HCT116 (cell line): Measurements from ENCODE around the gene SLC25A33. TPM values are rescaled to one million over a fixed set of nuclear protein-coding genes. Genes with fewer than 3 reads are reported as not detected.

Experiments
- ATAC-seq: fragments of 200-7000 bp; cut with Tn5 transposase; 2 replicates; pipeline ENCODE4 v1.9.1; 2020; ENCODE audit warnings: mild to moderate bottlenecking, moderate library complexity
- BruUV-seq: library from RNA; stranded (reverse); fragments of 400-500 nt; replicated peaks from 2 replicates; lab custom pipeline; 2021; lab: Mats Ljungman, UMichigan
- CTCF ChIA-PET: fragments of 300-600 bp; sonication (Branson Sonifier 250); formaldehyde crosslinking; loops from one replicate; lab custom pipeline; 2021; ENCODE audit warnings: antibody characterized with exemption; lab: Charles Lee
- POLR2A ChIA-PET: fragments of 300-600, 350-600 bp; sonication (Branson Sonifier 250); formaldehyde crosslinking; loops from one replicate; lab custom pipeline; 2021; ENCODE audit warnings: antibody characterized with exemption; lab: Charles Lee
- RAD21 ChIA-PET, 2 experiments: fragments of 300-600 bp; sonication (Branson Sonifier 250); formaldehyde crosslinking; loops; one replicate each; lab custom pipeline; 2023; ENCODE audit warnings: low total read pairs in 2 of 2; ENCODE audit not compliant: uncharacterized antibody in 2 of 2, unreplicated experiment in 2 of 2, low non-redundant PET in 1 of 2; lab: Charles Lee
- DNase-seq: peaks from one replicate; pipeline ENCODE4 v3.0.0-alpha.2; 2010; ENCODE audit warnings: low read depth, low spot score
- H2AFZ ChIP-seq: fragments of 200-600 bp; shearing (Covaris generic), sonication (generic); 2 replicates; pipeline ENCODE4 v1.6.1; 2017; ENCODE audit warnings: low read depth, mixed run types, mixed read lengths, antibody characterized with exemption, low read length; ENCODE audit not compliant: poor library complexity, severe bottlenecking
- H3K27ac ChIP-seq: 2 replicates; pipeline ENCODE4 v1.5.1; 2012; ENCODE audit warnings: low read depth, low read length
- H3K27me3 ChIP-seq: fragments of 200-600 bp; sonication (generic); 2 replicates; pipeline ENCODE4 v1.6.1; 2016; ENCODE audit warnings: mixed run types, low read length, mixed read lengths; ENCODE audit not compliant: insufficient read depth
- H3K36me3 ChIP-seq, 2 experiments: fragments of 200-500 bp in 1 of 2; fragments of 200-600 bp in 1 of 2; sonication (Bioruptor generic) in 1 of 2; sonication (generic) in 1 of 2; 2 replicates each; pipeline versions ENCODE4 v1.5.1 to v1.6.1; 2014 to 2016; ENCODE audit warnings: low read length in 2 of 2, inconsistent platforms in 1 of 2, mixed read lengths in 1 of 2, mixed run types in 1 of 2; ENCODE audit not compliant: insufficient read depth in 2 of 2, control insufficient read depth in 1 of 2
- H3K4me1 ChIP-seq, 2 experiments: fragments of 200-600 bp in 1 of 2; sonication (generic) in 1 of 2; 2 replicates each; pipeline versions ENCODE4 v1.5.1 to v1.6.1; 2012 to 2017; ENCODE audit warnings: low read length in 2 of 2, inconsistent platforms in 1 of 2, mild to moderate bottlenecking in 1 of 2, mixed read lengths in 1 of 2, mixed run types in 1 of 2, moderate library complexity in 1 of 2; ENCODE audit not compliant: insufficient read depth in 2 of 2, control insufficient read depth in 1 of 2
- H3K4me2 ChIP-seq: fragments of 200-600 bp; sonication (generic); 2 replicates; pipeline ENCODE4 v1.6.1; 2017; ENCODE audit warnings: mixed run types, low read length, mixed read lengths
- H3K4me3 ChIP-seq, 2 experiments: fragments of 200-600 bp in 1 of 2; sonication (generic) in 1 of 2; replicated peaks in 1 of 2; 2 replicates each; pipeline ENCODE4 v1.5.1; 2011 to 2016; ENCODE audit warnings: low read length in 2 of 2, control low read depth in 1 of 2, low read depth in 1 of 2, mild to moderate bottlenecking in 1 of 2, mixed read lengths in 1 of 2, mixed run types in 1 of 2
- H3K79me2 ChIP-seq: fragments of 200-600 bp; sonication (generic); 2 replicates; pipeline ENCODE4 v1.6.1; 2017; ENCODE audit warnings: mild to moderate bottlenecking, mixed run types, low read length, moderate library complexity, mixed read lengths; ENCODE audit not compliant: insufficient read depth
- H3K9ac ChIP-seq: fragments of 200-600 bp; sonication (generic); 2 replicates; pipeline ENCODE4 v1.6.1; 2016; ENCODE audit warnings: low read length, mixed read lengths
- H3K9me2 ChIP-seq: fragments of 200-600 bp; sonication (generic), shearing (Covaris generic); 2 replicates; pipeline ENCODE4 v1.6.1; 2017; ENCODE audit warnings: mixed run types, mild to moderate bottlenecking, moderate library complexity; ENCODE audit not compliant: insufficient read depth
- H3K9me3 ChIP-seq, 2 experiments: fragments of 200-500 bp in 1 of 2; fragments of 200-600 bp in 1 of 2; sonication (Bioruptor generic) in 1 of 2; sonication (generic) in 1 of 2; 2 replicates each; pipeline ENCODE4 v1.6.1; 2014 to 2017; ENCODE audit warnings: low read length in 2 of 2, mixed read lengths in 2 of 2, inconsistent platforms in 1 of 2, low read depth in 1 of 2, mild to moderate bottlenecking in 1 of 2, mixed run types in 1 of 2, moderate library complexity in 1 of 2; ENCODE audit not compliant: control insufficient read depth in 1 of 2, insufficient read depth in 1 of 2
- H4K20me1 ChIP-seq: fragments of 200-600 bp; sonication (generic), shearing (Covaris generic); 2 replicates; pipeline ENCODE4 v1.6.1; 2017; ENCODE audit warnings: mixed run types, mild to moderate bottlenecking, moderate library complexity; ENCODE audit not compliant: insufficient read depth
- CBX3 ChIP-seq: IDR thresholded peaks from 2 replicates; pipeline ENCODE4 v1.6.1; 2012; ENCODE audit warnings: low read depth
- CEBPB ChIP-seq: IDR thresholded peaks from 2 replicates; pipeline ENCODE4 v1.6.1; 2012; ENCODE audit warnings: low read depth
- EGR1 ChIP-seq: IDR thresholded peaks from 2 replicates; pipeline ENCODE4 v1.6.1; 2012; ENCODE audit warnings: low read depth
- ELF1 ChIP-seq: IDR thresholded peaks from 2 replicates; pipeline ENCODE4 v1.6.1; 2012; ENCODE audit warnings: low read depth, borderline replicate concordance
- JUND ChIP-seq: IDR thresholded peaks from 2 replicates; pipeline ENCODE4 v1.6.1; 2012
- POLR2A ChIP-seq: IDR thresholded peaks from 2 replicates; pipeline ENCODE4 v1.7.0; 2011; ENCODE audit warnings: borderline replicate concordance; ENCODE audit not compliant: insufficient read depth, insufficient read length; ENCODE audit errors: extremely low read depth
- ZFX ChIP-seq: fragments of 450-650 bp; IDR thresholded peaks from 2 replicates; pipeline ENCODE4 v1.6.1; 2017
- intact Hi-C: fragments of 100-400 bp; cut with micrococcal nuclease; formaldehyde crosslinking; loops from 2 replicates; pipeline ENCODE4 v1.10.0; 2022
- total RNA-seq: library from RNA; stranded (reverse); gene quantifications from one replicate; pipeline ENCODE4 v1.2.1, GENCODE V29; 2021; ENCODE audit not compliant: unreplicated experiment
- TF ChIP-seq, protein P1 (sequence below): IDR thresholded peaks from 2 replicates; pipeline ENCODE4 v1.6.1; 2012
- TF ChIP-seq, protein P2 (sequence below): IDR thresholded peaks from 2 replicates; pipeline ENCODE4 v1.6.1; 2012; ENCODE audit warnings: low read depth
- TF ChIP-seq, protein P3 (sequence below), 3 experiments: fragments of 200-600 bp in 1 of 3; sonication (generic) in 1 of 3; IDR thresholded peaks in 2 of 3; conservative IDR thresholded peaks in 1 of 3; 2 replicates each; pipeline ENCODE4 v1.5.1; 2012 to 2017; ENCODE audit warnings: low read depth in 2 of 3, low read length in 2 of 3, antibody characterized with exemption in 1 of 3, borderline replicate concordance in 1 of 3, control low read depth in 1 of 3, mild to moderate bottlenecking in 1 of 3, mixed read lengths in 1 of 3, mixed run types in 1 of 3, moderate library complexity in 1 of 3; ENCODE audit not compliant: insufficient read depth in 1 of 3
- TF ChIP-seq, protein P4 (sequence below): IDR thresholded peaks from 2 replicates; pipeline ENCODE4 v1.6.1; 2011; ENCODE audit warnings: mild to moderate bottlenecking, low read length, moderate library complexity; ENCODE audit not compliant: insufficient replicate concordance; ENCODE audit errors: extremely low read depth

SLC25A33 gene
- total RNA-seq, 1 experiment from 2014 or later, result 9.8 TPM

DNA sequence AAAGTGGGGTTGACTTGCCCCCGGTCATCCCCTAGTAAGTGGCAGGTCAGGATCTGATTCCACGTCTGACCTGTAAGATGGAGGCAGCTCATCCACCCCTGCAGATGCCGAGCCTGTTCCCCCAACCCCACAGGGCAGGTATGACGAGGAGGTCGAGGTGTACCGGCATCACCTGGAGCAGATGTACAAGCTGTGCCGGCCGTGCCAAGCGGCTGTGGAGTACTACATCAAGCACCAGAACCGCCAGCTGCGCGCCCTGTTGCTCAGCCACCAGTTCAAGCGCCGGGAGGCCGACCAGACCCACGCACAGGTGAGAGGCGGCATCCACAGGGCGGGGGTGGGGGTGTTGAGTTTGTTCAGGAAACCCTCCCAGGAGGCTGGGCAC is 59.0 kb downstream of the SLC25A33 start:
- no peak for DNase-seq
- H3K4me1 ChIP-seq, result peaks cover 1 to 4% of the 10 kb centered on the region in 2 experiments; a peak in 3 of 4 replicates
- H2AFZ ChIP-seq, result no peak overlapping the region
- H3K4me2 ChIP-seq, result no peak overlapping the region
- CTCF ChIA-PET, result no interaction called here
- H3K9me3 ChIP-seq, result no peaks in the 10 kb centered on the region
- no peak overlapping the region for H3K4me3 ChIP-seq
- intact Hi-C loops, result no loop called here
- H3K79me2 ChIP-seq, result peaks cover 37% of the 10 kb centered on the region
- ATAC-seq, result no peak
- POLR2A ChIA-PET, result no interaction called here
- H4K20me1 ChIP-seq, result peaks cover 7% of the 10 kb centered on the region; the same call in 1 of the 2 replicates
- no peak overlapping the region for H3K27ac ChIP-seq
- no peak overlapping the region for H3K9ac ChIP-seq
- H3K36me3 ChIP-seq, result peaks cover 4 to 36% of the 10 kb centered on the region in 2 experiments; a peak in 3 of 4 replicates
- RAD21 ChIA-PET, result no interaction called here
- TF ChIP-seq, protein P1, sequence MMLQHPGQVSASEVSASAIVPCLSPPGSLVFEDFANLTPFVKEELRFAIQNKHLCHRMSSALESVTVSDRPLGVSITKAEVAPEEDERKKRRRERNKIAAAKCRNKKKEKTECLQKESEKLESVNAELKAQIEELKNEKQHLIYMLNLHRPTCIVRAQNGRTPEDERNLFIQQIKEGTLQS, result no peak
- TF ChIP-seq, protein P2, sequence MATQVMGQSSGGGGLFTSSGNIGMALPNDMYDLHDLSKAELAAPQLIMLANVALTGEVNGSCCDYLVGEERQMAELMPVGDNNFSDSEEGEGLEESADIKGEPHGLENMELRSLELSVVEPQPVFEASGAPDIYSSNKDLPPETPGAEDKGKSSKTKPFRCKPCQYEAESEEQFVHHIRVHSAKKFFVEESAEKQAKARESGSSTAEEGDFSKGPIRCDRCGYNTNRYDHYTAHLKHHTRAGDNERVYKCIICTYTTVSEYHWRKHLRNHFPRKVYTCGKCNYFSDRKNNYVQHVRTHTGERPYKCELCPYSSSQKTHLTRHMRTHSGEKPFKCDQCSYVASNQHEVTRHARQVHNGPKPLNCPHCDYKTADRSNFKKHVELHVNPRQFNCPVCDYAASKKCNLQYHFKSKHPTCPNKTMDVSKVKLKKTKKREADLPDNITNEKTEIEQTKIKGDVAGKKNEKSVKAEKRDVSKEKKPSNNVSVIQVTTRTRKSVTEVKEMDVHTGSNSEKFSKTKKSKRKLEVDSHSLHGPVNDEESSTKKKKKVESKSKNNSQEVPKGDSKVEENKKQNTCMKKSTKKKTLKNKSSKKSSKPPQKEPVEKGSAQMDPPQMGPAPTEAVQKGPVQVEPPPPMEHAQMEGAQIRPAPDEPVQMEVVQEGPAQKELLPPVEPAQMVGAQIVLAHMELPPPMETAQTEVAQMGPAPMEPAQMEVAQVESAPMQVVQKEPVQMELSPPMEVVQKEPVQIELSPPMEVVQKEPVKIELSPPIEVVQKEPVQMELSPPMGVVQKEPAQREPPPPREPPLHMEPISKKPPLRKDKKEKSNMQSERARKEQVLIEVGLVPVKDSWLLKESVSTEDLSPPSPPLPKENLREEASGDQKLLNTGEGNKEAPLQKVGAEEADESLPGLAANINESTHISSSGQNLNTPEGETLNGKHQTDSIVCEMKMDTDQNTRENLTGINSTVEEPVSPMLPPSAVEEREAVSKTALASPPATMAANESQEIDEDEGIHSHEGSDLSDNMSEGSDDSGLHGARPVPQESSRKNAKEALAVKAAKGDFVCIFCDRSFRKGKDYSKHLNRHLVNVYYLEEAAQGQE, result no peak
- TF ChIP-seq POLR2A, result no peak
- TF ChIP-seq ELF1, result no peak
- TF ChIP-seq, all 23 proteins: peak for 0
- H3K27me3 ChIP-seq, result no peaks in the 10 kb centered on the region
- no TSS peak for BruUV-seq
- H3K9me2 ChIP-seq, result no peaks in the 10 kb centered on the region

DNA sequence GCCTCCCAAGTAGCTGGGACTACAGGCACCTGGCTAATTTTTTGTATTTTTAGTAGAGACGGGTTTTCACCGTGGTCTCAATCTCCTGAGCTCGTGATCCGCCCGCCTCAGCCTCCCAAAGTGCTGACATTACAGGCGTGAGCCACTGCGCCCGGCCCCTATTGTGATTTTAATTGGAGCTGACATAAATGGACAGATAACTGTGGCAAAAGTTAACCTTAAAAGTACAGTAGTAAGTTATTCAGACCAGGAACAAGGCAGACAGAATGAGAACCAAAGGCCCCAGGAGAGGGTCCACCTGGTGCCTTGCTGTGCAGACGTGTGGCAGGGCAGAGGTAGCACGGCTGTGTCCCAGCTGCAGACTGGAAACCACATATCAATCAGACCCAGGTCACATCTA is 60.5 kb downstream of the SLC25A33 start:
- H3K36me3 ChIP-seq, result peaks cover 4 to 36% of the 10 kb centered on the region in 2 experiments; a peak in 3 of 4 replicates

More for the DNA sequence above, 60.5 kb downstream of the SLC25A33 start:
- Histone ChIP-seq H3K9me2 (no peaks in the 10 kb centered on the region), H3K27ac (no peak overlapping the region), H3K9me3 (no peaks in the 10 kb centered on the region), H2AFZ (no peak overlapping the region), H3K4me3 (no peak overlapping the region), H3K9ac (no peak overlapping the region), H3K79me2 (peaks cover 22% of the 10 kb centered on the region), H3K4me2 (no peak overlapping the region), H3K27me3 (no peaks in the 10 kb centered on the region), H3K4me1 (no peaks in the 10 kb centered on the region), H4K20me1 (no peaks in the 10 kb centered on the region)
- TF ChIP-seq, protein P3, sequence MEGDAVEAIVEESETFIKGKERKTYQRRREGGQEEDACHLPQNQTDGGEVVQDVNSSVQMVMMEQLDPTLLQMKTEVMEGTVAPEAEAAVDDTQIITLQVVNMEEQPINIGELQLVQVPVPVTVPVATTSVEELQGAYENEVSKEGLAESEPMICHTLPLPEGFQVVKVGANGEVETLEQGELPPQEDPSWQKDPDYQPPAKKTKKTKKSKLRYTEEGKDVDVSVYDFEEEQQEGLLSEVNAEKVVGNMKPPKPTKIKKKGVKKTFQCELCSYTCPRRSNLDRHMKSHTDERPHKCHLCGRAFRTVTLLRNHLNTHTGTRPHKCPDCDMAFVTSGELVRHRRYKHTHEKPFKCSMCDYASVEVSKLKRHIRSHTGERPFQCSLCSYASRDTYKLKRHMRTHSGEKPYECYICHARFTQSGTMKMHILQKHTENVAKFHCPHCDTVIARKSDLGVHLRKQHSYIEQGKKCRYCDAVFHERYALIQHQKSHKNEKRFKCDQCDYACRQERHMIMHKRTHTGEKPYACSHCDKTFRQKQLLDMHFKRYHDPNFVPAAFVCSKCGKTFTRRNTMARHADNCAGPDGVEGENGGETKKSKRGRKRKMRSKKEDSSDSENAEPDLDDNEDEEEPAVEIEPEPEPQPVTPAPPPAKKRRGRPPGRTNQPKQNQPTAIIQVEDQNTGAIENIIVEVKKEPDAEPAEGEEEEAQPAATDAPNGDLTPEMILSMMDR (IDR thresholded peaks at IDR 0.05 in 2 of 3, conservative IDR thresholded peaks at IDR 0.05 in 1 of 3; ENCODE audit: borderline replicate concordance in 1 of 3, insufficient read depth in 1 of 3, low read depth in 2 of 3, low read length in 2 of 3), result no peak
- TF ChIP-seq CBX3 (no peak), ZFX (no peak), CEBPB (no peak), JUND (no peak), EGR1 (no peak), ELF1 (no peak)
- TF ChIP-seq, protein P1, result no peak
- TF ChIP-seq, protein P4, sequence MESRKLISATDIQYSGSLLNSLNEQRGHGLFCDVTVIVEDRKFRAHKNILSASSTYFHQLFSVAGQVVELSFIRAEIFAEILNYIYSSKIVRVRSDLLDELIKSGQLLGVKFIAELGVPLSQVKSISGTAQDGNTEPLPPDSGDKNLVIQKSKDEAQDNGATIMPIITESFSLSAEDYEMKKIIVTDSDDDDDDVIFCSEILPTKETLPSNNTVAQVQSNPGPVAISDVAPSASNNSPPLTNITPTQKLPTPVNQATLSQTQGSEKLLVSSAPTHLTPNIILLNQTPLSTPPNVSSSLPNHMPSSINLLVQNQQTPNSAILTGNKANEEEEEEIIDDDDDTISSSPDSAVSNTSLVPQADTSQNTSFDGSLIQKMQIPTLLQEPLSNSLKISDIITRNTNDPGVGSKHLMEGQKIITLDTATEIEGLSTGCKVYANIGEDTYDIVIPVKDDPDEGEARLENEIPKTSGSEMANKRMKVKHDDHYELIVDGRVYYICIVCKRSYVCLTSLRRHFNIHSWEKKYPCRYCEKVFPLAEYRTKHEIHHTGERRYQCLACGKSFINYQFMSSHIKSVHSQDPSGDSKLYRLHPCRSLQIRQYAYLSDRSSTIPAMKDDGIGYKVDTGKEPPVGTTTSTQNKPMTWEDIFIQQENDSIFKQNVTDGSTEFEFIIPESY, result no peak
- ChIA-PET RAD21 (no interaction called here), POLR2A (no interaction called here), CTCF (no interaction called here)
- ATAC-seq (no peak), DNase-seq (no peak)
- no TSS peak for BruUV-seq
- intact Hi-C loops, result no loop called here
